Activated T-helper 1 cell treated with anti-CD3 and anti-CD28 coated beads, Interleukin-12 subunit alpha, Interleukin-12 subunit beta, Interleukin-2, Interleukin-4 antibody, amounts not matched to agents 30 ng/mL and 10 ng/mL and 1 ng/mL, durations not matched to agents 14 hours and 24 hours and 36 hours (primary cell): ENCODE measurements around the gene VAV3. TPM values are rescaled to one million over a fixed set of nuclear protein-coding genes. Genes with fewer than 3 reads are reported as not detected.

Source experiments
- DNase-seq: peaks from one replicate; pipeline ENCODE4 v3.0.0; 2021; ENCODE audit warnings: low spot score
- H3K27ac Mint-ChIP-seq: one replicate; pipeline ENCODE4 v1.8.0; 2021; ENCODE audit warnings: mild to moderate bottlenecking, mixed read lengths
- H3K27me3 Mint-ChIP-seq: one replicate; pipeline ENCODE4 v1.8.0; 2022; ENCODE audit warnings: mild to moderate bottlenecking, moderate library complexity, mixed read lengths; ENCODE audit not compliant: insufficient read depth
- H3K36me3 Mint-ChIP-seq: one replicate; pipeline ENCODE4 v1.8.0; 2021; ENCODE audit warnings: low read depth, mixed read lengths
- H3K4me1 Mint-ChIP-seq: one replicate; pipeline ENCODE4 v1.8.0; 2021; ENCODE audit warnings: low read depth, mixed read lengths
- H3K4me3 Mint-ChIP-seq: one replicate; pipeline ENCODE4 v1.8.0; 2021; ENCODE audit warnings: mild to moderate bottlenecking, moderate library complexity, mixed read lengths
- H3K9me3 Mint-ChIP-seq: one replicate; pipeline ENCODE4 v1.8.0; 2021; ENCODE audit warnings: mixed read lengths
- intact Hi-C: fragments of 100-400 bp; cut with micrococcal nuclease; formaldehyde crosslinking; loops from one replicate; pipeline ENCODE4 v1.15.1; 2024
- total RNA-seq: library from RNA; stranded (reverse); gene quantifications from 2 replicates; pipeline ENCODE4 v1.2.3, GENCODE V29; 2022

The VAV3 gene
- total RNA-seq, 1 donor from 2014 or later, result 5.3 TPM

DNA sequence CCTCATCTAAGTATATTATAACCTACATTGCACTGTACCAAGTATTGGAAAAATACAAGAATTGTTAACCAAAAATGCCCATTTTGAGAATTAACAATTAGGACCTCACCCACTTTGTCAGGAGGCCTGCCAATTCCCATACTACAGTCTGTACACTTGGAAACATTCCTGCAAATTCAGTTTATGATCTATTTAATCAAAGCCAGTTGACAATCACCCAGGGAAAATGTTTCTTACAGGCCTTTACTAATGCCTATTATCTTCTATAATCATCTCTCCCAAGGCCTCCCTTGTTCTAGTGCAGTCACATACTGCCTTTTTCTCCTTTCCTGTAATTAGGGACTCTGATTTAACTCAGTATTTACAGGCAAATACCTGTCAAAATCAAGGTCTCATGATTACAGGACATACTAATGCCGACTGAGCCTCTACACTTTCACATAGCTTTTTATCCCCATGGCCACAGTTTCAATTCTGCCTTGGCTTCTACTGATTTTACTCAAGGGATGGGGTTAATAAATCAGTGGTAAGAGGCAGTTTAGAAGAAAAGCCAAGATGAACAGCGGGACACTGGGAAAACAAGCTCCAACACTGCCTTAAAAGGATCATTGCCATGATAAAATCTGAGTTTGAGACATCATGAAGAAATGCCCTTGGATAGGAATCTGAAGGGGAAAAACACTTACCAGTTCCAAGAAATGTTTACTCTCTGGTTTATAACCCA is 338.7 kb downstream of the VAV3 start:
- Mint-ChIP-seq H3K27ac (no peak overlapping the region), H3K27me3 (no peaks in the 10 kb centered on the region), H3K4me1 (peaks cover 6% of the 10 kb centered on the region), H3K36me3 (no peaks in the 10 kb centered on the region), H3K4me3 (no peak overlapping the region), H3K9me3 (no peaks in the 10 kb centered on the region)
- intact Hi-C loops, result no loop called here
- no peak for DNase-seq

- Mint-ChIP-seq H3K9me3 (peaks cover 2% of the 10 kb centered on the region), H3K27me3 (peaks cover 1% of the 10 kb centered on the region), H3K36me3 (no peaks in the 10 kb centered on the region), H3K4me1 (peaks cover 6% of the 10 kb centered on the region), H3K4me3 (no peak overlapping the region), H3K27ac (no peak overlapping the region)
- intact Hi-C loops, result no loop called here
- DNase-seq, result no peak
Measured at GRCh38 chr1:107625405-107626029, 339.5 kb downstream of the VAV3 start.

DNA sequence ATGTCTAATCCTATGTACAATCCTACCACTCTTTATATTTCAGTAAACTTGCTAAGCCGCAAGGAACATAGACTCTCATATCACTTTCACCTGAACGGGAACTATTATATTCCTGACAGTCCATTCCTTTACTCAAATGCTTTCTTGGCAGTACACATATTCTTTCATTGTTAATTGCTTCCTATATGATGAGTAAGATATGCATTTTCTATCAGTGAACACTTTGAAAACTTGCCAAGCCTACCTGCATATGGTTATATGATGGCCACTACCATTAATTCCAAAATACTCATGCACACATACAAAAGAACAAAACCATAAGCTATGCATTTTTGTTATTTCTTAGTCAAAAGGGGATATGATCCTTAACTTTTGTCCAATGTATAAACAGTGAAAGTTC is 341.5 kb downstream of the VAV3 start:
- intact Hi-C loops, result no loop called here
- Mint-ChIP-seq H3K4me3 (no peak overlapping the region), H3K36me3 (no peaks in the 10 kb centered on the region), H3K9me3 (peaks cover 4% of the 10 kb centered on the region), H3K27ac (no peak overlapping the region), H3K4me1 (peaks cover 6% of the 10 kb centered on the region), H3K27me3 (peaks cover 1% of the 10 kb centered on the region)
- DNase-seq, result no peak

DNA sequence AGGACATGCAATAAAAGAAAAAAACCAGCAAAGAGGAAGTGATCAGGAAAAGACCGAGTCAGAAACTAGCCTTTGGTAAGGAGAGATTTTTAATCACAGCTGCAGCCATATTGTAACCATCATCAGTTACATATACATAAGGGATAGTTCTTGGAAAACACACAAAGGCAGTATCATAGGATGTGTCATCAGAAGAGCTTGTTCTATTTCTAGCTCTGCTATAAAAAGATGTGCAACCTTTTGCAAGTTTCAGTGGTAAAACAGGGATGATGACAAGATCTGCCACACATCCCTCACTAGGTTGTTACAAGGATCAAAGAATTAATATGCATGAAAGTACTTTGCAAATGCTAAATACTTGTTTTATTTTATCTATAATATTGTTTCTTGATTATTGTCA is 342.0 kb downstream of the VAV3 start:
- peaks cover 6% of the 10 kb centered on the region for H3K4me1 Mint-ChIP-seq
- H3K27me3 Mint-ChIP-seq, result peaks cover 1% of the 10 kb centered on the region
- no peak overlapping the region for H3K4me3 Mint-ChIP-seq
- DNase-seq, result no peak
- H3K36me3 Mint-ChIP-seq, result no peaks in the 10 kb centered on the region
- H3K9me3 Mint-ChIP-seq, result peaks cover 4% of the 10 kb centered on the region
- no peak overlapping the region for H3K27ac Mint-ChIP-seq
- intact Hi-C loops, result no loop called here

GRCh38 chr1:107622535-107622934 is 342.4 kb downstream of the VAV3 start:
- H3K4me3 Mint-ChIP-seq, result no peak overlapping the region
- no peak for DNase-seq
- H3K36me3 Mint-ChIP-seq, result no peaks in the 10 kb centered on the region
- no peak overlapping the region for H3K27ac Mint-ChIP-seq
- intact Hi-C loops, result no loop called here
- H3K9me3 Mint-ChIP-seq, result peaks cover 4% of the 10 kb centered on the region
- H3K27me3 Mint-ChIP-seq, result peaks cover 1% of the 10 kb centered on the region
- peaks cover 6% of the 10 kb centered on the region for H3K4me1 Mint-ChIP-seq

DNA sequence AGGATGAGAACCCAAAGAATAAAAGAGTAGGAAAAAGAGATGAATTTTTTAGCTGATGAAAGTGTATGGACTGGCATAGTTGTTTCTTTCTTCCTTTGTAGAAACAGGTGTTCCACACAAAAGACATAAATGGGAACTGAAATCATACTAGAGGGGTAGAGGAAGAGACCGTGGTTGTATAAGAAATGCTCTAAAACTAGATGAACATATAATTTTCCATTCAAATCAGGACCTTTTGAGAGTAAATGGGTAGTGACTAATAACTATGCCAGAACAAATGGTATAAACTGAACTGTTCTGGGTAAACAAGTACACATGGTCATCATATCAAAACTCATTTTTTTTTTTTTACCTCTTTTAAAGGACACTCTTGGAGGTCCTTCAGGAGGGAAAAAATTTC is 344.2 kb downstream of the VAV3 start:
- Mint-ChIP-seq H3K9me3 (peaks cover 8% of the 10 kb centered on the region), H3K4me3 (no peak overlapping the region)

GRCh38 chr1:107618539-107618938 is 346.4 kb downstream of the VAV3 start:
- no peak overlapping the region for H3K4me3 Mint-ChIP-seq
- peaks cover 6% of the 10 kb centered on the region for H3K4me1 Mint-ChIP-seq
- no peak overlapping the region for H3K27ac Mint-ChIP-seq
- no peak for DNase-seq
- peaks cover 2% of the 10 kb centered on the region for H3K36me3 Mint-ChIP-seq
- H3K9me3 Mint-ChIP-seq, result peaks cover 16% of the 10 kb centered on the region
- intact Hi-C loops, result no loop called here
- peaks cover 1% of the 10 kb centered on the region for H3K27me3 Mint-ChIP-seq

More for the DNA sequence above, 344.2 kb downstream of the VAV3 start:
- no peak for DNase-seq
- peaks cover 1% of the 10 kb centered on the region for H3K27me3 Mint-ChIP-seq
- peaks cover 6% of the 10 kb centered on the region for H3K4me1 Mint-ChIP-seq
- H3K27ac Mint-ChIP-seq, result no peak overlapping the region
- peaks cover 2% of the 10 kb centered on the region for H3K36me3 Mint-ChIP-seq
- intact Hi-C loops, result no loop called here

DNA sequence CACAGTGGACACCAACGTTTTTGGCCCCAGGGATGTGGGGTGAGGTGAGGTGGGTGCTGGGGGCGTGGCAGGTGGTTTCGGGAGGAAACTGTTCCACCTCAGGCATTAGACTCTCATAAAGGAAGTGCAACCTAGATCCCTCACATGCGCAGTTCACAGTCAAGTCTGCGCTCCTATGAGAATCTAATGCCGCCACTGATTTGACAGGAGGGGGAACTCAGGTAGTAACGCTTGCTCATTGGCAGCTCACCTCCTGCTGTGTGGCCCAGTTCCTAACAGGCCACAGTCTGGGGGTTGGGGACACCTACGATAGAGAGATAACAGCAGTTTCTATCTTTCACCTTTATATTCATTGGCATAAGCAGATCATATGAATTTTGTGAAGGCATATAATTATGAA is 347.1 kb downstream of the VAV3 start:
- no peak overlapping the region for H3K4me3 Mint-ChIP-seq
- H3K27me3 Mint-ChIP-seq, result peaks cover 1% of the 10 kb centered on the region
- DNase-seq, result no peak
- H3K36me3 Mint-ChIP-seq, result peaks cover 2% of the 10 kb centered on the region
- intact Hi-C loops, result no loop called here
- H3K9me3 Mint-ChIP-seq, result peaks cover 16% of the 10 kb centered on the region
- H3K4me1 Mint-ChIP-seq, result peaks cover 5% of the 10 kb centered on the region
- no peak overlapping the region for H3K27ac Mint-ChIP-seq

DNA sequence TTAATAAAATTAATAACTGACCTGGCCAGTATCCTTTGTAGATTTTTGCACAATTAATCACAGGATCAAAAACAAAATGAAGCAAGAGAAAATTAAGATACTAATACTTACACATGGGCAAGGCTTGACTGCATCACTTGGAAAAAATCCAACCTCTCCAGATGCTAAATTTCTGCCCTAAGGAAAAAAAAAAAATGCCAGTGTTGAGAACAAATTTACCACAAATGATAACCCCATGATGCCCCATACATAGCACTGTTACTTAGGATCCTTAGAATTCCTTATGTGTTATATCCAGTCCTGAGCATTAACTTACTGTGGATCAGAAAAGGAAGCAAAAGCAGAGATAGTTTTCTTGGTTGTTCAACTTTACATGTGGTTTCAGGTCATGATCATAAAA is 347.5 kb downstream of the VAV3 start:
- Mint-ChIP-seq H3K27me3 (peaks cover 1% of the 10 kb centered on the region), H3K4me3 (no peak overlapping the region), H3K4me1 (peaks cover under 1% of the 10 kb centered on the region), H3K36me3 (peaks cover 2% of the 10 kb centered on the region), H3K9me3 (peaks cover 16% of the 10 kb centered on the region), H3K27ac (no peak overlapping the region)
- intact Hi-C loops, result no loop called here
- no peak for DNase-seq

GRCh38 chr1:107609808-107610207 is 355.2 kb downstream of the VAV3 start:
- intact Hi-C loops, result no loop called here
- no peak overlapping the region for H3K27ac Mint-ChIP-seq
- no peaks in the 10 kb centered on the region for H3K4me1 Mint-ChIP-seq
- H3K36me3 Mint-ChIP-seq, result no peaks in the 10 kb centered on the region
- no peaks in the 10 kb centered on the region for H3K27me3 Mint-ChIP-seq
- H3K4me3 Mint-ChIP-seq, result no peak overlapping the region
- H3K9me3 Mint-ChIP-seq, result peaks cover under 1% of the 10 kb centered on the region
- DNase-seq, result no peak

GRCh38 chr1:107604825-107605224 is 360.2 kb downstream of the VAV3 start:
- H3K4me3 Mint-ChIP-seq, result no peak overlapping the region
- H3K27me3 Mint-ChIP-seq, result no peaks in the 10 kb centered on the region
- intact Hi-C loops, result no loop called here
- H3K36me3 Mint-ChIP-seq, result no peaks in the 10 kb centered on the region
- no peak for DNase-seq
- peaks cover 8% of the 10 kb centered on the region for H3K4me1 Mint-ChIP-seq
- no peak overlapping the region for H3K27ac Mint-ChIP-seq
- H3K9me3 Mint-ChIP-seq, result no peaks in the 10 kb centered on the region

GRCh38 chr1:107600607-107601160 is 364.3 kb downstream of the VAV3 start:
- peaks cover 8% of the 10 kb centered on the region for H3K4me1 Mint-ChIP-seq

DNA sequence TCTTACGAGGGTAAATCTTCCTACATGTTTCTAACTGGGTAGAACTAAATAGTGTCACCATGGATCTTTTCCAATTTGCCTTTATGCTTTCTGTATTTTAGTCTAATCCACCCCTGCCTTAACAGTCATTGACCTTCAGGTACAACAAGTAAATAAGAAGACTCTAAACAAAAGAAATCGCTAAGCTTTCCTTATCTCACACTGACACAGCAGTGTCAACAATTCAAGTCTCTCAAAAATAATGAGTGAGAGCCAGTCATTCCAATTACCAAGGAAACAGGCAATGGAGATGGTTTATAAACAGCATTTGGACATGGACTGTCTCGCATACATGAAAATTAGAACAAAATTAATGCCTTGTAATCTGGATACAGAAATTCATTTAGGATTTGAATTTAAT is 365.8 kb downstream of the VAV3 start:
- peaks cover 12% of the 10 kb centered on the region for H3K4me1 Mint-ChIP-seq
- H3K27me3 Mint-ChIP-seq, result no peaks in the 10 kb centered on the region
- no peak overlapping the region for H3K27ac Mint-ChIP-seq
- intact Hi-C loops, result no loop called here
- no peaks in the 10 kb centered on the region for H3K36me3 Mint-ChIP-seq
- no peak for DNase-seq
- H3K4me3 Mint-ChIP-seq, result no peak overlapping the region
- no peaks in the 10 kb centered on the region for H3K9me3 Mint-ChIP-seq

More at GRCh38 chr1:107600607-107601160, 364.3 kb downstream of the VAV3 start:
- Mint-ChIP-seq H3K9me3 (no peaks in the 10 kb centered on the region), H3K36me3 (no peaks in the 10 kb centered on the region), H3K27ac (no peak overlapping the region), H3K27me3 (no peaks in the 10 kb centered on the region), H3K4me3 (no peak overlapping the region)
- no peak for DNase-seq
- intact Hi-C loops, result no loop called here
